Endometrial microvascular endothelial cells (primary cell): ENCODE data around the gene ADTRP. TPM values are rescaled to one million over a fixed set of nuclear protein-coding genes. Genes with fewer than 3 reads are reported as not detected.
"Not testable (repeated sequence)": the region's sequence is repeated elsewhere in the genome, so short reads cannot be mapped to it uniquely, and the experiment has no call there.

ENCODE experiments used
- in situ Hi-C: cut with HindIII; loops from 2 replicates; pipeline ENCODE4 v1.10.0; 2017; ENCODE audit warnings: low sequenced_read_pairs, low pct_unique_long_range_greater_than_20kb; ENCODE audit errors: inconsistent ontology term
- total RNA-seq: library from RNA; depleted of rRNA; stranded (reverse); fragments of >200 nt; gene quantifications from one replicate; pipeline ENCODE4 v1.2.3, GENCODE V29; 2015; ENCODE audit errors: inconsistent ontology term

Gene ADTRP
- total RNA-seq, 1 donor from 2014 or later, result 2.1 TPM

GRCh38 chr6:11805259-11806053 lies 26.9 kb upstream of the ADTRP start:
- in situ Hi-C loops, result no loop called here

GRCh38 chr6:11804701-11805100 lies 26.1 kb upstream of the ADTRP start:
- in situ Hi-C loops, result no loop called here

GRCh38 chr6:11804135-11804534 lies 25.5 kb upstream of the ADTRP start:
- in situ Hi-C loops, result no loop called here

- in situ Hi-C loops, result no loop called here
Observed at GRCh38 chr6:11803591-11803971, 25.0 kb upstream of the ADTRP start.

- in situ Hi-C loops, result no loop called here
Observed at GRCh38 chr6:11802886-11803590, 24.4 kb upstream of the ADTRP start.

- in situ Hi-C loops, result not testable (repeated sequence)
Observed at GRCh38 chr6:11800531-11800930, 21.9 kb upstream of the ADTRP start.

GRCh38 chr6:11798538-11798937 lies 19.9 kb upstream of the ADTRP start:
- in situ Hi-C loops, result no loop called here

- in situ Hi-C loops, result no loop called here
Observed at GRCh38 chr6:11798096-11798495, 19.5 kb upstream of the ADTRP start.

- in situ Hi-C loops, result no loop called here
Observed at GRCh38 chr6:11796829-11797228, 18.2 kb upstream of the ADTRP start.

GRCh38 chr6:11795403-11795802 lies 16.8 kb upstream of the ADTRP start:
- in situ Hi-C loops, result no loop called here

- in situ Hi-C loops, result no loop called here
Observed at GRCh38 chr6:11793277-11793676, 14.7 kb upstream of the ADTRP start.

GRCh38 chr6:11791354-11792107 lies 12.9 kb upstream of the ADTRP start:
- in situ Hi-C loops, result no loop called here

- in situ Hi-C loops, result no loop called here
Observed at GRCh38 chr6:11789744-11790143, 11.1 kb upstream of the ADTRP start.

GRCh38 chr6:11788043-11788442 lies 9.4 kb upstream of the ADTRP start:
- in situ Hi-C loops, result no loop called here

- in situ Hi-C loops, result no loop called here
Observed at GRCh38 chr6:11785774-11786579, 7.4 kb upstream of the ADTRP start.

GRCh38 chr6:11785415-11785773 lies 6.8 kb upstream of the ADTRP start:
- in situ Hi-C loops, result no loop called here

GRCh38 chr6:11784341-11784740 lies 5.7 kb upstream of the ADTRP start:
- in situ Hi-C loops, result no loop called here

- in situ Hi-C loops, result no loop called here
Observed at GRCh38 chr6:11783524-11784064, 5.0 kb upstream of the ADTRP start.

- in situ Hi-C loops, result no loop called here
Observed at GRCh38 chr6:11782524-11782923, 3.9 kb upstream of the ADTRP start.
